Endothelial cell of umbilical vein (primary cell): ENCODE measurements around the gene KCTD11.

Source experiments
- CTCF ChIP-seq, 2 donors: IDR thresholded peaks; 1 replicate in 1 of 2; 2 replicates in 1 of 2; pipeline ENCODE4 v1.5.1; 2011; ENCODE audit warnings: low read length in 2 of 2, mild to moderate bottlenecking in 2 of 2, moderate library complexity in 2 of 2, control low read depth in 1 of 2, inconsistent platforms in 1 of 2, low read depth in 1 of 2; ENCODE audit not compliant: insufficient read depth in 1 of 2; ENCODE audit errors: extremely low read depth in 1 of 2
- EZH2 ChIP-seq: IDR thresholded peaks from 2 replicates; pipeline ENCODE4 v1.6.1; 2012; ENCODE audit warnings: borderline replicate concordance, low read depth, mild to moderate bottlenecking, moderate library complexity, low read length, inconsistent platforms; ENCODE audit not compliant: severe bottlenecking
- FOS ChIP-seq: IDR thresholded peaks from 2 replicates; pipeline ENCODE4 v1.6.1; 2011; ENCODE audit warnings: mild to moderate bottlenecking, low read length, moderate library complexity, borderline replicate concordance; ENCODE audit not compliant: insufficient read depth
- GATA2 ChIP-seq: IDR thresholded peaks from 2 replicates; pipeline ENCODE4 v1.7.0; 2011; ENCODE audit warnings: low read depth, mild to moderate bottlenecking, moderate library complexity, mixed read lengths, low read length; ENCODE audit not compliant: insufficient read length, insufficient read depth
- JUN ChIP-seq: IDR thresholded peaks from 2 replicates; pipeline ENCODE4 v1.6.1; 2011; ENCODE audit warnings: borderline replicate concordance, low read depth; ENCODE audit not compliant: insufficient read length, insufficient read depth
- MAX ChIP-seq: IDR thresholded peaks from 2 replicates; pipeline ENCODE4 v1.6.1; 2011; ENCODE audit not compliant: insufficient read depth, insufficient read length
- POLR2A ChIP-seq: IDR thresholded peaks from 2 replicates; pipeline ENCODE4 v1.6.1; 2012; ENCODE audit warnings: low read depth, mild to moderate bottlenecking, control low read depth, low read length
- POLR2AphosphoS5 ChIP-seq: IDR thresholded peaks from 2 replicates; pipeline ENCODE4 v1.6.1; 2012; ENCODE audit warnings: low read depth, mild to moderate bottlenecking, control low read depth, low read length, moderate library complexity; ENCODE audit not compliant: insufficient read depth

- no peak for TF ChIP-seq CTCF (IDR thresholded peaks at IDR 0.05; ENCODE audit: extremely low read depth in 1 of 2, insufficient read depth in 1 of 2, low read depth in 1 of 2, low read length in 2 of 2)
- TF ChIP-seq POLR2AphosphoS5 = no peak
- no peak for TF ChIP-seq MAX
- no peak for TF ChIP-seq POLR2A
- no peak for TF ChIP-seq GATA2
- TF ChIP-seq JUN = no peak
- no peak for TF ChIP-seq FOS
- TF ChIP-seq EZH2 = no peak
These were observed 44.2 kb downstream of the KCTD11 start for GRCh38 chr17:7396147-7396546.
